Liver (tissue), 3 donors: ENCODE measurements around the gene DDX59.

Source experiments
- CTCF ChIP-seq: fragments of 150-350 bp; IDR thresholded peaks from 2 replicates; pipeline ENCODE4 v1.5.1; 2017; ENCODE audit warnings: improper control_type of control experiment, low read depth, low read length; ENCODE audit not compliant: missing input control
- TAF1 ChIP-seq: conservative IDR thresholded peaks from 2 replicates; pipeline ENCODE4 v1.6.1; 2016; ENCODE audit warnings: antibody characterized with exemption, mild to moderate bottlenecking
- YY1 ChIP-seq: IDR thresholded peaks from 2 replicates; pipeline ENCODE4 v1.6.1; 2016; ENCODE audit warnings: antibody characterized with exemption, mild to moderate bottlenecking
- donor health status: healthy.
- donor health status: healthy.

- TF ChIP-seq CTCF: no peak
- no peak for TF ChIP-seq TAF1
- TF ChIP-seq YY1: no peak
These were observed 23.2 kb downstream of the DDX59 start for GRCh38 chr1:200646515-200646914.
